GM18868 (cell line): ENCODE results near the gene MICAL2.

ENCODE experiments used
- ATAC-seq: cut with Tn5 transposase; IDR thresholded peaks from one replicate; pipeline ENCODE4 v1.9.1; 2021; ENCODE audit warnings: mild to moderate bottlenecking, moderate library complexity; ENCODE audit not compliant: unreplicated experiment

The MICAL2 gene

GRCh38 chr11:12110201-12110713, at the start of gene MICAL2:
Gene MICAL2 (plus strand): TSS chr11:12110590. CDS start chr11:12162156, 51,566 bp downstream.
- ATAC-seq: peak; percentile 99

GRCh38 chr11:12061851-12062560, 48.4 kb upstream of the MICAL2 start:
- no peak for ATAC-seq

- no peak for ATAC-seq
Measured at GRCh38 chr11:12063251-12063650, 47.1 kb upstream of the MICAL2 start.

- no peak for ATAC-seq
Measured at GRCh38 chr11:12064136-12064953, 46.0 kb upstream of the MICAL2 start.

GRCh38 chr11:12064954-12065280, 45.5 kb upstream of the MICAL2 start:
- ATAC-seq: no peak

GRCh38 chr11:12066056-12066798, 44.2 kb upstream of the MICAL2 start:
- ATAC-seq: no peak

GRCh38 chr11:12066799-12067508, 43.4 kb upstream of the MICAL2 start:
- ATAC-seq: no peak

- ATAC-seq: no peak
Measured at GRCh38 chr11:12067796-12068357, 42.5 kb upstream of the MICAL2 start.

GRCh38 chr11:12069066-12069676, 41.2 kb upstream of the MICAL2 start:
- ATAC-seq: no peak

- ATAC-seq: no peak
Measured at GRCh38 chr11:12070446-12071267, 39.7 kb upstream of the MICAL2 start.

GRCh38 chr11:12071574-12071973, 38.8 kb upstream of the MICAL2 start:
- ATAC-seq: no peak

- ATAC-seq: no peak
Measured at GRCh38 chr11:12073436-12073835, 37.0 kb upstream of the MICAL2 start.

GRCh38 chr11:12073886-12074285, 36.5 kb upstream of the MICAL2 start:
- ATAC-seq: no peak

- no peak for ATAC-seq
Measured at GRCh38 chr11:12074529-12075195, 35.7 kb upstream of the MICAL2 start.

- no peak for ATAC-seq
Measured at GRCh38 chr11:12075291-12075690, 35.1 kb upstream of the MICAL2 start.

- no peak for ATAC-seq
Measured at GRCh38 chr11:12075822-12076821, 34.3 kb upstream of the MICAL2 start.

GRCh38 chr11:12076840-12077534, 33.4 kb upstream of the MICAL2 start:
- no peak for ATAC-seq
